Cardiac fibroblast (primary cell): Measurements from ENCODE around the gene ACTL8.

Experiments used
- DNase-seq, 2 donors: peaks; one replicate each; pipeline versions ENCODE4 v3.0.0 to v3.0.0-alpha.2; 2010; ENCODE audit warnings: low read depth in 2 of 2
- H3K4me3 ChIP-seq, 2 donors: replicated peaks in 1 of 2; 1 replicate in 1 of 2; 2 replicates in 1 of 2; pipeline ENCODE4 v1.5.1; 2011; ENCODE audit warnings: low read depth in 2 of 2, low read length in 2 of 2, mild to moderate bottlenecking in 2 of 2, moderate library complexity in 1 of 2
- TF ChIP-seq, protein P1 (sequence below): IDR thresholded peaks from one replicate; pipeline ENCODE4 v1.5.1; 2011; ENCODE audit warnings: low read depth, mild to moderate bottlenecking, low read length, inconsistent platforms

ACTL8 gene

GRCh38 chr1:17750333-17750732, 4.8 kb upstream of the ACTL8 start:
- no peak for DNase-seq
- no peak overlapping the region for H3K4me3 ChIP-seq
- TF ChIP-seq, protein P1, sequence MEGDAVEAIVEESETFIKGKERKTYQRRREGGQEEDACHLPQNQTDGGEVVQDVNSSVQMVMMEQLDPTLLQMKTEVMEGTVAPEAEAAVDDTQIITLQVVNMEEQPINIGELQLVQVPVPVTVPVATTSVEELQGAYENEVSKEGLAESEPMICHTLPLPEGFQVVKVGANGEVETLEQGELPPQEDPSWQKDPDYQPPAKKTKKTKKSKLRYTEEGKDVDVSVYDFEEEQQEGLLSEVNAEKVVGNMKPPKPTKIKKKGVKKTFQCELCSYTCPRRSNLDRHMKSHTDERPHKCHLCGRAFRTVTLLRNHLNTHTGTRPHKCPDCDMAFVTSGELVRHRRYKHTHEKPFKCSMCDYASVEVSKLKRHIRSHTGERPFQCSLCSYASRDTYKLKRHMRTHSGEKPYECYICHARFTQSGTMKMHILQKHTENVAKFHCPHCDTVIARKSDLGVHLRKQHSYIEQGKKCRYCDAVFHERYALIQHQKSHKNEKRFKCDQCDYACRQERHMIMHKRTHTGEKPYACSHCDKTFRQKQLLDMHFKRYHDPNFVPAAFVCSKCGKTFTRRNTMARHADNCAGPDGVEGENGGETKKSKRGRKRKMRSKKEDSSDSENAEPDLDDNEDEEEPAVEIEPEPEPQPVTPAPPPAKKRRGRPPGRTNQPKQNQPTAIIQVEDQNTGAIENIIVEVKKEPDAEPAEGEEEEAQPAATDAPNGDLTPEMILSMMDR, result no peak

DNA sequence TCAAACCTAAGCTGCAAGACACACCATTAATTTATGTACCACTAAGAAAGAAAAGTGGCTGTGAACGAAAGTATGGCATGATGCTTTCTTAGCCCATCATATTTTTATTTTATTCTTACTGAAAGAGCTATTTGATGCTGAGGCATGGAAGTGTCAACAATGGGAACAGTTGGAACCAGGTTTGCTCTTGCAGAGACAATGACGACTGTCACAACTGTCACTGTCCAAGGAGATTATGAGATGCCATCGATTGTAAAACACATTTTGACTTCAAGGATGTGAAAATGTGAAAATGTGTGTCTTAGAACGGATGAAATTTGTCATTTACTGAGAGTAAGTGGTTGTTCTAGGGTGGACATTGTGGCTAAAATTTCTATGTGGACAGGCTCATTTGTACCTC, 2.8 kb upstream of the ACTL8 start:
- DNase-seq, result no peak
- TF ChIP-seq, protein P1, result no peak
- H3K4me3 ChIP-seq, result no peak overlapping the region

GRCh38 chr1:17757426-17757825, 2.3 kb downstream of the ACTL8 start:
- TF ChIP-seq, protein P1, result no peak
- no peak overlapping the region for H3K4me3 ChIP-seq
- no peak for DNase-seq

GRCh38 chr1:17759114-17759513, 4.0 kb downstream of the ACTL8 start:
- H3K4me3 ChIP-seq, result no peak overlapping the region
- TF ChIP-seq, protein P1, result peak; percentile 28
- DNase-seq, result peak in 1 of 2 donors; percentile 21

DNA sequence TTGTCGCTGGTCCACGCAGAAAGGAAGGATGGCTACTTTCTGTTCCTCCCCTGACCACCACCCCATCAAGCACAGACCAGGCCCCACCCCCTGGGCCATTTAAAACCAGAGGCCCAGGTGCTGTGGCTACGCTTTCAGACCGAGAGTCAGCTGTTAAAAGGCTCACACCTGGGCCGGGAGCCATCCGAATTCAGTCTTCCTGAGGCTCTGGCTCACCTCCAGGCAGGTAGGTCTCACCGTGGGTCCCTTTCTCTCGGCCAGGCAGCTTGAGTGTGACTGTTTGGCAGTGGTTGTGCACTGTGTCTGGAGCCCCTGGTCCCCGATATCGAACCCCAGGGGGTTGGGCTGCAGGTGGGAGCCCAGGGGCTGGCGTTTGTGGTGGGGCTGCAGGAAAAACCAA, 7.2 kb downstream of the ACTL8 start:
- H3K4me3 ChIP-seq, result no peak overlapping the region
- TF ChIP-seq, protein P1, result no peak
- DNase-seq, result no peak

DNA sequence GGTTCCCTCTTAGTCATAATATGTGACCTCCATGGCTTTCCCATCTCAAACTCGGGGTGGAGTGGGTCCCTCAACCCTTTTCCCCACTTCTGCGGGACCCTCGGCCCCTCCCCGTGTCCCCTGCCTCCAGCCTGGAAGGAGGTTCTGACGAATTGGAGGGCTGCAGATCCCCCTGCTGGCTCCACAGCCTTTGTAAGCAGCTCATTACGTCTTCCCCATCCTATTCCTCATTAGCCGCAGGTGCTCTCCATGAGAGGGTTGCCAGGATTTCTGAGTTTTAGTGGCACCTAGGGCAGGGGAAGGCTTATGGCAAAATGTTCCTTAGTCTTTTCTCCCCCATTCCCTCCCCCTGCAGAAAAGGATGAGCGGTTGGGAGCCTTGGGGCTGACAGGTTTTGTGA, 8.3 kb downstream of the ACTL8 start:
- TF ChIP-seq, protein P1, result no peak
- DNase-seq, result no peak
- no peak overlapping the region for H3K4me3 ChIP-seq

DNA sequence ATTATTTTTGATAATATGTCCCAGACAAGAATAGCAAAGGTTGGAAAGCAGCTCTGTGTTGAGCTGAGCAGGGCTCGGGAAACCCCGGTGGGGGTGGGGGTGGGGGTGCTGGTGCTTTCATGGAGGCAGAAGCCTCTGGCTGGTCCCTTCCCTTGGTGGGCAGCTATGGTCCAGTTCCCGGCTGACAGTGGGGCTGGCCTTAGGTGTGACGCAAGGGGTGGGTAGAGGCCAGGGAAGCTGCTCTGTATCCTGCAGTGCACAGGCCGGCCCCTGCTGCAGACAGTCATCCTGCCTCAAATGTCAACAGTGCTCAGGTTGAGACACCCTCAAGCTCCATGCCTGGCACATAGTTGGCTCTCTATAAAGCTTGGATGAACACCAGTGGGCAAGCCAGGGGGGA, 8.9 kb downstream of the ACTL8 start:
- H3K4me3 ChIP-seq, result no peak overlapping the region
- peak in 1 of 2 donors; percentile 22 for DNase-seq
- TF ChIP-seq, protein P1, result no peak
